Neural cell (in vitro differentiated cells): Measurements from ENCODE around the gene LIMS1. TPM values are rescaled to one million over a fixed set of nuclear protein-coding genes. Genes with fewer than 3 reads are reported as not detected.

Source experiments
- H2AFZ ChIP-seq: fragments of 200-600, 300-800 bp; sonication (generic), shearing (Covaris generic); 2 replicates; pipeline ENCODE4 v1.6.0; 2014; ENCODE audit warnings: low read depth, mild to moderate bottlenecking, antibody characterized with exemption, low read length, moderate library complexity
- H3F3A ChIP-seq: fragments of 200-600 bp; shearing (Covaris generic); 2 replicates; pipeline ENCODE4 v1.6.1; 2016; ENCODE audit warnings: mild to moderate bottlenecking, moderate library complexity, mixed read lengths, antibody characterized with exemption, low read length; ENCODE audit not compliant: insufficient read depth, poor library complexity, severe bottlenecking
- H3K27ac ChIP-seq: fragments of 200-600, 300-800 bp; sonication (generic), shearing (Covaris generic); 2 replicates; pipeline ENCODE4 v1.5.1; 2014; ENCODE audit warnings: mild to moderate bottlenecking, low read length, moderate library complexity
- H3K27me3 ChIP-seq: fragments of 300-800, 200-600 bp; sonication (generic), shearing (Covaris generic); 2 replicates; pipeline ENCODE4 v1.6.0; 2014; ENCODE audit warnings: mild to moderate bottlenecking, low read depth, low read length, moderate library complexity; ENCODE audit not compliant: insufficient read depth
- H3K36me3 ChIP-seq: fragments of 300-800, 200-600 bp; sonication (generic), shearing (Covaris generic); 2 replicates; pipeline ENCODE4 v1.5.1; 2014; ENCODE audit warnings: mild to moderate bottlenecking, antibody characterized with exemption, low read length, moderate library complexity; ENCODE audit not compliant: insufficient read depth
- H3K4me2 ChIP-seq: fragments of 300-800, 200-600 bp; sonication (generic), shearing (Covaris generic); 2 replicates; pipeline ENCODE4 v1.6.0; 2014; ENCODE audit warnings: mild to moderate bottlenecking, low read length
- H3K4me3 ChIP-seq: fragments of 300-800, 200-600 bp; sonication (generic), shearing (Covaris generic); 2 replicates; pipeline ENCODE4 v1.5.1; 2014; ENCODE audit warnings: mild to moderate bottlenecking, low read length, moderate library complexity
- H3K79me2 ChIP-seq: fragments of 200-600 bp; shearing (Covaris generic); replicated peaks from 2 replicates; pipeline ENCODE4 v1.6.0; 2014; ENCODE audit warnings: mild to moderate bottlenecking, low read length, moderate library complexity; ENCODE audit not compliant: insufficient read depth
- H3K9ac ChIP-seq: fragments of 300-800, 200-600 bp; sonication (generic), shearing (Covaris generic); 2 replicates; pipeline ENCODE4 v1.6.1; 2016; ENCODE audit warnings: mild to moderate bottlenecking, low read length, mixed read lengths
- H3K9me2 ChIP-seq: fragments of 200-600 bp; shearing (Covaris generic); 2 replicates; pipeline ENCODE4 v1.6.1; 2016; ENCODE audit warnings: mild to moderate bottlenecking, low read length, mixed read lengths; ENCODE audit not compliant: insufficient read depth
- H3K9me3 ChIP-seq: fragments of 200-600, 300-800 bp; sonication (generic), shearing (Covaris generic); 2 replicates; pipeline ENCODE4 v1.6.1; 2016; ENCODE audit warnings: mild to moderate bottlenecking, mixed run types, low read length, moderate library complexity, mixed read lengths
- H4K20me1 ChIP-seq: fragments of 200-600 bp; shearing (Covaris generic); 2 replicates; pipeline ENCODE4 v1.6.1; 2016; ENCODE audit warnings: mild to moderate bottlenecking, mixed run types; ENCODE audit not compliant: insufficient read depth
- EP300 ChIP-seq: fragments of 450-650 bp; conservative IDR thresholded peaks from 2 replicates; pipeline ENCODE4 v1.6.1; 2014; ENCODE audit warnings: antibody characterized with exemption, mild to moderate bottlenecking, moderate library complexity; ENCODE audit not compliant: poor library complexity, severe bottlenecking
- EZH2 ChIP-seq: fragments of 200-600, 300-800 bp; shearing (Covaris generic), sonication (generic); IDR thresholded peaks from 2 replicates; pipeline ENCODE4 v1.6.1; 2014; ENCODE audit warnings: antibody characterized with exemption, low read length, borderline replicate concordance, mild to moderate bottlenecking; ENCODE audit not compliant: insufficient read depth, poor library complexity, severe bottlenecking
- MXI1 ChIP-seq: fragments of 450-650 bp; conservative IDR thresholded peaks from 2 replicates; pipeline ENCODE4 v1.6.1; 2014; ENCODE audit warnings: antibody characterized with exemption, mild to moderate bottlenecking; ENCODE audit not compliant: poor library complexity, severe bottlenecking
- POLR2AphosphoS5 ChIP-seq: IDR thresholded peaks from 2 replicates; pipeline ENCODE4 v1.6.1; 2012
- RAD21 ChIP-seq: fragments of 450-650 bp; conservative IDR thresholded peaks from 2 replicates; pipeline ENCODE4 v1.6.1; 2014; ENCODE audit warnings: antibody characterized with exemption, mild to moderate bottlenecking, moderate library complexity
- SMC3 ChIP-seq: fragments of 450-650 bp; conservative IDR thresholded peaks from 2 replicates; pipeline ENCODE4 v1.6.1; 2014; ENCODE audit warnings: antibody characterized with exemption, mild to moderate bottlenecking, moderate library complexity; ENCODE audit not compliant: poor library complexity
- TAF1 ChIP-seq: IDR thresholded peaks from 2 replicates; pipeline ENCODE4 v1.6.1; 2012; ENCODE audit warnings: low read depth
- polyA plus RNA-seq: library from polyadenylated mRNA; depleted of rRNA; stranded (reverse); fragments of >200 nt; gene quantifications from 2 replicates; pipeline ENCODE4 v1.2.3, GENCODE V29; 2014
- TF ChIP-seq, protein P1 (sequence below): IDR thresholded peaks from 2 replicates; pipeline ENCODE4 v1.6.1; 2012; ENCODE audit warnings: borderline replicate concordance
- TF ChIP-seq, protein P2 (sequence below): fragments of 450-650 bp; IDR thresholded peaks from 2 replicates; pipeline ENCODE4 v1.5.1; 2014; ENCODE audit warnings: antibody characterized with exemption, mild to moderate bottlenecking, moderate library complexity; ENCODE audit not compliant: poor library complexity, severe bottlenecking

LIMS1 gene
- polyA plus RNA-seq, 1 donor from 2014 or later, result 12.3 TPM

DNA sequence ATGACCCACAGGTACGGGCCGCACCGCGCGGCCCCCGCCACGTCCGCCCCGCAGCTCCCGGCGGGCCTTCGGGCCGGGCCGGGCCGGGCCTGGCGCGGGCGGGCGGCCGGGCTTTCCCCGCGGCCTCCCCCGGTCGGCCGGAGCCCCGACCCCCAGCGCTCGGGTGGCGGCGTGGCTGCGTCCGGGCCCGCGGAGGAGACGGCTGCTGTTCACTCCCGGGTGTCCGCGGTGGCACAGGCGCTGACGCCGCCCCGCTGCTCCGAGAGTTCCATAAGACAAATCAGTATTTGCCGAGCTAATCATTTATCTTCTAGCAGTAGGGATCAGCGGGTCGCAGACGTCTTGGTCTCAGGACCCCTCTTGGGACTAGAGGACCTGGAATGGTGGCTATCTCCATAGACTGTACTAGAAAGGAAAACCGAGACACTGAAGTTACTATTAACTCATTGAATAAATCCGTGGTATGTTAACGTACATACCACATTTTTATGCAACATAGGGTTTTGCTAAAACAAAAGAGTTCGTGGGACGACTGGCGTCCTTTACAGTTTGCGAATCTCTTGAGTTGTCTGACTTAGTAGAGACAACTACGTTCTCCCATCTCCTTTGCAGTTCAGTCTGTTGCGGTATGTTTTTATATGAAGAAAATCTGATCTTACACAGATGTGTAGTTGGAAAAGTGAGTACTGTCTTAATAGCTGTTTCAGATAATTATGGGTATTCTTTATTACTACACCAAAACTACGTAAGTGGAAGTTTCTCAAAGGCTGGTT lies 500 bp downstream of the LIMS1 start:
- H3K27ac ChIP-seq, result no peak overlapping the region
- no peaks in the 10 kb centered on the region for H3K27me3 ChIP-seq
- TF ChIP-seq, protein P1, sequence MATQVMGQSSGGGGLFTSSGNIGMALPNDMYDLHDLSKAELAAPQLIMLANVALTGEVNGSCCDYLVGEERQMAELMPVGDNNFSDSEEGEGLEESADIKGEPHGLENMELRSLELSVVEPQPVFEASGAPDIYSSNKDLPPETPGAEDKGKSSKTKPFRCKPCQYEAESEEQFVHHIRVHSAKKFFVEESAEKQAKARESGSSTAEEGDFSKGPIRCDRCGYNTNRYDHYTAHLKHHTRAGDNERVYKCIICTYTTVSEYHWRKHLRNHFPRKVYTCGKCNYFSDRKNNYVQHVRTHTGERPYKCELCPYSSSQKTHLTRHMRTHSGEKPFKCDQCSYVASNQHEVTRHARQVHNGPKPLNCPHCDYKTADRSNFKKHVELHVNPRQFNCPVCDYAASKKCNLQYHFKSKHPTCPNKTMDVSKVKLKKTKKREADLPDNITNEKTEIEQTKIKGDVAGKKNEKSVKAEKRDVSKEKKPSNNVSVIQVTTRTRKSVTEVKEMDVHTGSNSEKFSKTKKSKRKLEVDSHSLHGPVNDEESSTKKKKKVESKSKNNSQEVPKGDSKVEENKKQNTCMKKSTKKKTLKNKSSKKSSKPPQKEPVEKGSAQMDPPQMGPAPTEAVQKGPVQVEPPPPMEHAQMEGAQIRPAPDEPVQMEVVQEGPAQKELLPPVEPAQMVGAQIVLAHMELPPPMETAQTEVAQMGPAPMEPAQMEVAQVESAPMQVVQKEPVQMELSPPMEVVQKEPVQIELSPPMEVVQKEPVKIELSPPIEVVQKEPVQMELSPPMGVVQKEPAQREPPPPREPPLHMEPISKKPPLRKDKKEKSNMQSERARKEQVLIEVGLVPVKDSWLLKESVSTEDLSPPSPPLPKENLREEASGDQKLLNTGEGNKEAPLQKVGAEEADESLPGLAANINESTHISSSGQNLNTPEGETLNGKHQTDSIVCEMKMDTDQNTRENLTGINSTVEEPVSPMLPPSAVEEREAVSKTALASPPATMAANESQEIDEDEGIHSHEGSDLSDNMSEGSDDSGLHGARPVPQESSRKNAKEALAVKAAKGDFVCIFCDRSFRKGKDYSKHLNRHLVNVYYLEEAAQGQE, result peak; percentile 26
- no peak for TF ChIP-seq SMC3
- H4K20me1 ChIP-seq, result no peaks in the 10 kb centered on the region
- H3K9me3 ChIP-seq, result no peaks in the 10 kb centered on the region
- H3K9me2 ChIP-seq, result no peaks in the 10 kb centered on the region
- peak overlapping the region; percentile 35 for H2AFZ ChIP-seq
- peak overlapping the region; percentile 94 for H3K4me3 ChIP-seq
- peak overlapping the region; percentile 77 for H3K9ac ChIP-seq
- H3K4me2 ChIP-seq, result peak overlapping the region; percentile 86
- H3K36me3 ChIP-seq, result no peaks in the 10 kb centered on the region
- H3F3A ChIP-seq, result no peaks in the 10 kb centered on the region
- H3K79me2 ChIP-seq, result peaks cover 30% of the 10 kb centered on the region

DNA sequence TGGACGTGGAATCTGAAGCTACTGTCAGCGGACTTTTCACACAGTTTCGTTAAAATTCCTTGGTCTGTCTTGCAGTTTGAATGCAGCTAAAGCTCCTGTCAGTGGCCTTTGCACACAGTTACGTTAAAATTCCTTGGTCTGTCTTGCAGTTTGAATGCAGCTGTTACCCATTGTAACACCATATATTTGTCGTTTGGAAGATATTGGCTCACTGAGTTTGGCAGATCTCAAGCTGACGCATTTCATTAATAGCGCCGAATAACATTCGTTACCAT lies 1.0 kb downstream of the LIMS1 start:
- no peaks in the 10 kb centered on the region for H3K36me3 ChIP-seq
- TF ChIP-seq POLR2AphosphoS5 (no peak), MXI1 (no peak)
- H2AFZ ChIP-seq, result no peak overlapping the region
- peak overlapping the region; percentile 86 for H3K4me2 ChIP-seq
- peak overlapping the region; percentile 94 for H3K4me3 ChIP-seq
- peaks cover 31% of the 10 kb centered on the region for H3K79me2 ChIP-seq
- H3K27ac ChIP-seq, result no peak overlapping the region
- H3F3A ChIP-seq, result no peaks in the 10 kb centered on the region
- no peaks in the 10 kb centered on the region for H4K20me1 ChIP-seq
- H3K9me3 ChIP-seq, result no peaks in the 10 kb centered on the region
- H3K27me3 ChIP-seq, result no peaks in the 10 kb centered on the region
- H3K9ac ChIP-seq, result peak overlapping the region; percentile 77
- no peaks in the 10 kb centered on the region for H3K9me2 ChIP-seq

DNA sequence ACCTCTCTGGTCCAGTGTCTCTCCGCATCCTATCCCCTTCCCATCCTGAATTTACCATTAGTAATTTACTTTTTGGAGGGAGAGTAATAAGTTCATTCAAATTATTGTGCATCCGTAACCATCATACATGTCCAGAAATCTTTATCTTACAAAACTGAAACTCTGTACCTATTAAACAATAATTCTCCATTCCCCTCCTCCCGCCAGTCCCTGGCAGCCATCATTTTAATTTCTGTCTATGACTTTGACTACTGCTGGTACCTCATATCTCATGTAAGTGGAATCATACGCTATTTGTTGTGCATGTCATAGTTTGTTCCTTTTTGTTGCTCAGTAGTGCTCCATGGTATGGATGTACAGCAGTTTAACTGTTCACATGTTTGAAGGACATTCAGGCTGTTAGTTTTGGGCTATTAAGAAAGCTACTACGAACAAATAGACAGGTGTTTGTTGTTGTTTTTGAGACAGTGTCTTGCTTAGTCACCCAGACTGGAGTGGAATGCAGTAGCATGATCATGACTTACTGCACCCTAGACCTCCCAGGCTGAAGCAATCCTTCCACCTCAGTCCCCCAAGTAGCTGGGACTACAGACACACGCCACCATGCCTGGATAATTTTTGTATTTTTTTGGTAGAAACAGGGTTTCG lies 2.0 kb downstream of the LIMS1 start:
- H3K4me2 ChIP-seq, result peak overlapping the region; percentile 86
- H3K9me3 ChIP-seq, result no peaks in the 10 kb centered on the region
- peak overlapping the region; percentile 94 for H3K4me3 ChIP-seq
- no peak overlapping the region for H2AFZ ChIP-seq
- H3K36me3 ChIP-seq, result no peaks in the 10 kb centered on the region
- H3K27me3 ChIP-seq, result no peaks in the 10 kb centered on the region
- TF ChIP-seq, protein P2, sequence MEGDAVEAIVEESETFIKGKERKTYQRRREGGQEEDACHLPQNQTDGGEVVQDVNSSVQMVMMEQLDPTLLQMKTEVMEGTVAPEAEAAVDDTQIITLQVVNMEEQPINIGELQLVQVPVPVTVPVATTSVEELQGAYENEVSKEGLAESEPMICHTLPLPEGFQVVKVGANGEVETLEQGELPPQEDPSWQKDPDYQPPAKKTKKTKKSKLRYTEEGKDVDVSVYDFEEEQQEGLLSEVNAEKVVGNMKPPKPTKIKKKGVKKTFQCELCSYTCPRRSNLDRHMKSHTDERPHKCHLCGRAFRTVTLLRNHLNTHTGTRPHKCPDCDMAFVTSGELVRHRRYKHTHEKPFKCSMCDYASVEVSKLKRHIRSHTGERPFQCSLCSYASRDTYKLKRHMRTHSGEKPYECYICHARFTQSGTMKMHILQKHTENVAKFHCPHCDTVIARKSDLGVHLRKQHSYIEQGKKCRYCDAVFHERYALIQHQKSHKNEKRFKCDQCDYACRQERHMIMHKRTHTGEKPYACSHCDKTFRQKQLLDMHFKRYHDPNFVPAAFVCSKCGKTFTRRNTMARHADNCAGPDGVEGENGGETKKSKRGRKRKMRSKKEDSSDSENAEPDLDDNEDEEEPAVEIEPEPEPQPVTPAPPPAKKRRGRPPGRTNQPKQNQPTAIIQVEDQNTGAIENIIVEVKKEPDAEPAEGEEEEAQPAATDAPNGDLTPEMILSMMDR, result no peak
- TF ChIP-seq POLR2AphosphoS5, result no peak
- TF ChIP-seq TAF1, result no peak
- no peak for TF ChIP-seq RAD21
- TF ChIP-seq, protein P1, result no peak
- no peak for TF ChIP-seq MXI1
- no peak for TF ChIP-seq EP300
- TF ChIP-seq SMC3, result no peak
- no peak for TF ChIP-seq EZH2
- H3F3A ChIP-seq, result no peaks in the 10 kb centered on the region
- no peak overlapping the region for H3K27ac ChIP-seq
- no peak overlapping the region for H3K9ac ChIP-seq
- H3K9me2 ChIP-seq, result no peaks in the 10 kb centered on the region
- peaks cover 37% of the 10 kb centered on the region for H3K79me2 ChIP-seq
- H4K20me1 ChIP-seq, result no peaks in the 10 kb centered on the region
